Right lobe of liver (tissue), 6 donors: Measurements from ENCODE around the gene DCAF11. TPM values are rescaled to one million over a fixed set of nuclear protein-coding genes. Genes with fewer than 3 reads are reported as not detected.
A peak's percentile ranks its signal among the peaks of the same experiment; 100 is the strongest.

Source experiments
- ATAC-seq, 4 donors: fragments of 200-7000 bp; cut with Tn5 transposase; one replicate each; pipeline ENCODE4 v1.9.1; 2020; ENCODE audit warnings: mild to moderate bottlenecking in 4 of 4, moderate library complexity in 4 of 4
- DNase-seq, 3 donors: peaks; one replicate each; pipeline ENCODE4 v3.0.0-alpha.2; 2020
- H3K27ac ChIP-seq, 3 donors: fragments of 200-600 bp; one replicate each; pipeline ENCODE4 v1.8.0; 2022
- H3K27me3 ChIP-seq, 2 donors: fragments of 200-600 bp; one replicate each; pipeline ENCODE4 v1.8.0; 2022
- H3K36me3 ChIP-seq, 4 donors: fragments of 200-600 bp; sonication (generic) in 1 of 4; one replicate each; pipeline versions ENCODE4 v1.5.1 to v1.8.0; 2017 to 2022; ENCODE audit warnings: control low read depth in 1 of 4
- H3K4me1 ChIP-seq, 4 donors: fragments of 200-600 bp; sonication (generic) in 1 of 4; one replicate each; pipeline versions ENCODE4 v1.5.1 to v1.8.0; 2017 to 2022; ENCODE audit warnings: control low read depth in 1 of 4
- H3K4me3 ChIP-seq, 3 donors: fragments of 200-600 bp; one replicate each; pipeline ENCODE4 v1.8.0; 2022
- H3K9me3 ChIP-seq, 4 donors: fragments of 200-600 bp; sonication (generic) in 1 of 4; one replicate each; pipeline versions ENCODE4 v1.5.1 to v1.8.0; 2017 to 2022; ENCODE audit warnings: control low read depth in 1 of 4
- POLR2A ChIP-seq: fragments of 450-650 bp; IDR thresholded peaks from one replicate; pipeline ENCODE4 v1.6.1; 2017; ENCODE audit warnings: antibody characterized with exemption, mild to moderate bottlenecking
- WGBS: methylation state at CpG from one replicate; pipeline ENCODE4 v1.1.6; 2018; ENCODE audit warnings: low coverage, low lambda C conversion rate; ENCODE audit not compliant: insufficient coverage; ENCODE audit errors: missing lambda C conversion rate; 5-methylcytosine and 5-hydroxymethylcytosine counted together
- intact Hi-C, 2 donors: fragments of 100-400 bp; cut with DNase I; formaldehyde crosslinking; loops; one replicate each; pipeline versions ENCODE4 v1.11.2 to v1.14.1; 2022
- long read RNA-seq: library from polyadenylated mRNA; unstranded; transcript quantifications from one replicate; pipeline ENCODE4 v2.0.0, GENCODE V29; 2019
- total RNA-seq, 6 experiments: library from RNA; depleted of rRNA in 2 of 6; stranded (reverse); fragments of >200 nt in 2 of 6; fragmentation: NEBNext Ultra II Directional in 3 of 6; extraction: Animal tissue kit (Norgen Biotek cat#: 25700) in 3 of 6; gene quantifications; one replicate each; pipeline versions ENCODE4 v1.1.0 to v1.2.4, GENCODE V29; 2016 to 2023
- TF ChIP-seq, protein P1 (sequence below), 4 donors: fragments of 200-600 bp in 3 of 4; fragments of 450-650 bp in 1 of 4; IDR thresholded peaks; one replicate each; pipeline versions ENCODE4 v1.5.1 to v1.8.0; 2016 to 2022; ENCODE audit warnings: antibody characterized with exemption in 4 of 4, mild to moderate bottlenecking in 2 of 4
- donor health status: DM: no; HTN: yes; CAD: no.
- donor health status: DM: no; HTN: no; CAD: no.
- donor health status: DM: no; HTN: no; CAD: no.
- donor health status: DM: no; HTN: yes; CAD: no.
- donor health status: DM: no; HTN: yes; CAD: no.

DCAF11 gene
- 100 to 1,000 TPM in 3 of 6 experiments, 10 to 100 TPM in 3; 65.9 to 180 (median 103) TPM for total RNA-seq
- long read RNA-seq, full-length matches to known transcripts = 5 of 29 reads
- long read RNA-seq, partial matches to known transcripts = 13 of 29 reads
- long read RNA-seq, other reads (novel, unspliced or antisense) = 11 of 29 reads

- ATAC-seq = peak; percentile 82 to 93 (median 85)
- TF ChIP-seq, protein P1, sequence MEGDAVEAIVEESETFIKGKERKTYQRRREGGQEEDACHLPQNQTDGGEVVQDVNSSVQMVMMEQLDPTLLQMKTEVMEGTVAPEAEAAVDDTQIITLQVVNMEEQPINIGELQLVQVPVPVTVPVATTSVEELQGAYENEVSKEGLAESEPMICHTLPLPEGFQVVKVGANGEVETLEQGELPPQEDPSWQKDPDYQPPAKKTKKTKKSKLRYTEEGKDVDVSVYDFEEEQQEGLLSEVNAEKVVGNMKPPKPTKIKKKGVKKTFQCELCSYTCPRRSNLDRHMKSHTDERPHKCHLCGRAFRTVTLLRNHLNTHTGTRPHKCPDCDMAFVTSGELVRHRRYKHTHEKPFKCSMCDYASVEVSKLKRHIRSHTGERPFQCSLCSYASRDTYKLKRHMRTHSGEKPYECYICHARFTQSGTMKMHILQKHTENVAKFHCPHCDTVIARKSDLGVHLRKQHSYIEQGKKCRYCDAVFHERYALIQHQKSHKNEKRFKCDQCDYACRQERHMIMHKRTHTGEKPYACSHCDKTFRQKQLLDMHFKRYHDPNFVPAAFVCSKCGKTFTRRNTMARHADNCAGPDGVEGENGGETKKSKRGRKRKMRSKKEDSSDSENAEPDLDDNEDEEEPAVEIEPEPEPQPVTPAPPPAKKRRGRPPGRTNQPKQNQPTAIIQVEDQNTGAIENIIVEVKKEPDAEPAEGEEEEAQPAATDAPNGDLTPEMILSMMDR (IDR thresholded peaks at IDR 0.05) = no peak
- TF ChIP-seq POLR2A = peak; percentile 84
- Histone ChIP-seq H3K4me3 (peak within 1 kb of the TSS; percentile 63 to 82 (median 82)), H3K27ac (peak within 1 kb of the TSS; percentile 88 to 100 (median 89)), H3K9me3 (no peaks in the 10 kb centered on the region), H3K27me3 (no peaks in the 10 kb centered on the region), H3K36me3 (peaks cover 0 to 28% (median 10%) of the 10 kb centered on the region in 4 donors), H3K4me1 (peaks cover 0 to 34% (median 11%) of the 10 kb centered on the region in 4 donors)
- WGBS = under 1% methylated on average over 33 of the region's 65 CpGs
- peak; percentile 99 to 100 (median 99) for DNase-seq
- intact Hi-C loops = no loop called here
Observed at GRCh38 chr14:24114532-24115421, at the start of gene DCAF11, which contains the start of gene NRL. Gene DCAF11, plus strand, starts transcription at chr14:24114777. Its CDS starts 818 bp downstream, at chr14:24115595. Gene NRL, minus strand, starts transcription at chr14:24114949. Its CDS starts 32,101 bp downstream, at chr14:24082848.

DNA sequence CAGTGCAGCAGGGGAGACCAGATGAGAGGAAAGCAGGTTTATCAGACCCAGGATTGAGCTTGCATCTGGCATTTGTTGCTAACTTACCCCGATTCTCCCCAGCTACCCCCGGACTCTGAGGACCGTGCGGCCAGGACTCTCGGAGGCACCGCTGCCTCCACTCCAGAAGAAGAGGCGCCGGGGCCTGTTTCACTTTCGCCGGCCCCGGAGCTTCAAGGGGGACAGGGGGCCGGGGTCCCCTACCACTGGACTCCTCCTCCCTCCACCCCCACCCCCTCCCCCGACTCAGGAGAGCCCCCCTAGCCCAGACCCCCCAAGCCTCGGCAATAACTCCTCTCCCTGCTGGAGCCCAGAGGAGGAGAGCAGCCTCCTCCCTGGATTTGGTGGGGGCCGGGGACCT, 49.7 kb upstream of the DCAF11 start:
- DNase-seq (no peak), ATAC-seq (no peak)
- no peak overlapping the region for H3K4me3 ChIP-seq
- 20% methylated on average over 1 of the region's 15 CpGs for WGBS
- no peak for TF ChIP-seq POLR2A
- TF ChIP-seq, protein P1 (IDR thresholded peaks at IDR 0.05) = no peak
- H3K27ac ChIP-seq = peak overlapping the region in 1 of 3 donors; percentile 44
- no peaks in the 10 kb centered on the region for H3K9me3 ChIP-seq
- no peaks in the 10 kb centered on the region for H3K36me3 ChIP-seq
- no peaks in the 10 kb centered on the region for H3K27me3 ChIP-seq
- intact Hi-C loops = loop anchor here in 1 of 2 donors (10.0 kb wide), 1 partner anchor 100 kb away; the partner anchor contains the start of gene IRF9
- peaks cover 0 to 71% (median 26%) of the 10 kb centered on the region in 4 donors for H3K4me1 ChIP-seq

- H3K4me3 ChIP-seq = peak overlapping the region in 1 of 3 donors; percentile 64
- H3K9me3 ChIP-seq = no peaks in the 10 kb centered on the region
- DNase-seq = no peak
- H3K27ac ChIP-seq = peak overlapping the region in 1 of 3 donors; percentile 44
- H3K36me3 ChIP-seq = no peaks in the 10 kb centered on the region
- 38% methylated on average over 4 of the region's 8 CpGs for WGBS
- peaks cover 0 to 69% (median 25%) of the 10 kb centered on the region in 4 donors for H3K4me1 ChIP-seq
- TF ChIP-seq POLR2A = no peak
- TF ChIP-seq, protein P1 (IDR thresholded peaks at IDR 0.05) = no peak
- H3K27me3 ChIP-seq = no peaks in the 10 kb centered on the region
- ATAC-seq = no peak
- intact Hi-C loops = loop anchor here in 1 of 2 donors (10.0 kb wide), 1 partner anchor 99 kb away; the partner anchor contains the start of gene IRF9
Observed at GRCh38 chr14:24065408-24065807, 49.2 kb upstream of the DCAF11 start.

GRCh38 chr14:24066496-24067132, 48.0 kb upstream of the DCAF11 start:
- DNase-seq = no peak
- intact Hi-C loops = loop anchor here in 1 of 2 donors (10.0 kb wide), 1 partner anchor 98 kb away; the partner anchor contains the start of gene IRF9
- Histone ChIP-seq H3K9me3 (no peaks in the 10 kb centered on the region), H3K4me3 (peak overlapping the region in 2 of 3 donors; percentile 60 to 64), H3K27me3 (no peaks in the 10 kb centered on the region), H3K36me3 (no peaks in the 10 kb centered on the region), H3K4me1 (peaks cover 0 to 58% (median 20%) of the 10 kb centered on the region in 4 donors), H3K27ac (peak overlapping the region; percentile 8 to 87 (median 85))
- ATAC-seq = peak; percentile 8 to 30 (median 18)
- 37% methylated on average over 7 of the region's 8 CpGs for WGBS
- TF ChIP-seq POLR2A = no peak
- TF ChIP-seq, protein P1 (IDR thresholded peaks at IDR 0.05) = no peak
